Stimulated activated CD4-positive, alpha-beta T cell treated with anti-CD3 and anti-CD28 coated beads, Interleukin-4, amount 100 ng/mL, for 48 hours (primary cell): ENCODE results near the gene FOXL1.

Source experiments
- DNase-seq, 2 donors: peaks; one replicate each; pipeline ENCODE4 v3.0.0-alpha.2; 2020; ENCODE audit warnings: low read depth in 2 of 2

Gene FOXL1

DNA sequence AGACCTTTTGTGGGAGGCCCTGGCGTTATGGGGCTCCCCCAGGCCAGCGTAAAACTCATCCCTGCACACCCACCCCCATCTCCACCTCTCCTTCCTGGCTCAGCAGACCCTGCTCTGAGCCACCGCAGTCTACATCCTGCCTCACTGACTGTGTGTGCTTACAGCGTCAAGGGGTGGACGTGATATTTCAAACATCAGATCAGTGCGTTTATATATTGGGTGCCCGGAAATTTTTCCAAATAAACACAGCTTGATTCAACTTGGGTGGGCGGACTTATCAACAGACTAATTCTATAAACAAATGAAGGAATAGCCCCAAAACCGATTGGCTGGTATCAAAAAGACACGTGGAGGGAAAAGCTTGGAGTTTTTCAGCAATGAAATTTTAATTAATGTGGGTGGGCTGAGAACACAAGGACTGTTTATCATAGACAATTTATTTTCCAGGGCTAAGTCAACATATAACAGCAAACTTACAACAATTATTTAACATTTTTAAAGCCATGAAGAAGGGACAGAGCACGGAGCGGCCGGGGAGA lies at the start of gene FOXL1:
Gene FOXL1, plus strand, starts transcription at position 489 of the 539 bp plus-strand sequence. CDS start 175 bp downstream, outside the sequence.
- no peak for DNase-seq

- no peak for DNase-seq
Measured at GRCh38 chr16:86529160-86529559, 49.2 kb upstream of the FOXL1 start.

DNA sequence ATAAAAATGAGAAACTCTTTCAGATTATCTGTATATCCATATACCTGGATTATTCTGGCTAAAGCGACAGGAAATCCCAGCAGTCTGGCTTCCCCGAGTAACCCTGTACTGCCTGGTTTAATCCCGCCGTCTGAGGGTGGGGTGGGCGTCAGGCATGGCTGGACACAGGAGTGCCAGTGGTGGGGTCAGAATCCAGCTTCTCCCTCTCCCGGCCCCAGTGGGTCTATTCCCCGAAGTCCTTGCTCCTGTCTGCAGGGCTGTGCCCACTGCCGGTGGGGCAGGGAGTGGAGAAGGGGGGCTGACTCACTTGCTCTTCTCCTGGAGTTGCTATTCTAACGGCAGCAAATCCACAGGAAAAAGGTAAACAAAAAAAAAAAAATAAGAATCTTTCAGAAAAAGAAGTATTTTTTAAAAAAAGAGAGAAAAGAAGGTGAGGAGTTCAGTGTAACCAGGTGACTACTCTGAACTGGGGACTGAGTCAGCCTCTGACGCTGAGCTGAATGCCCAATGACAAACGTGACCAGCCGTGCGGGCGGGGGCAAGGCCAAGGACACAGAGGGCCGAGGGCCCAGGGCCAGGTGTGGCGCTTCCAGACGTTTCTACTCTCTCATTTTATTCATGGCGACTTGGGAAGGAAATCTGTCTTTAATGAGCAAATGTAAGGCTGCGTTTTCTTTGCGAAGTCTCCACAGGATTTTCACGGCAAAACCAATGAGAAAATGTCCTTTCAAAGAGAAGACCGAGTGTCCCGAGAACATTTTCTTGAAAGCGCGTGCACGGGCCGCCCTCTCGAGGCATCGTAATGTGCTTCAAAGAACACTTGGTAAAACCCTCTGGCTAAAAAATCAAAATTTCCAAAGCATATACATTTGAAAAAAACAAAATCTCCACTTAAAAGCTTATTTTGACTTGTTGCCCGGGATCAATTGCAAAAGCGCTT lies 47.8 kb upstream of the FOXL1 start:
- no peak for DNase-seq

- no peak for DNase-seq
Measured at GRCh38 chr16:86531191-86531545, 47.2 kb upstream of the FOXL1 start.

- DNase-seq: no peak
Measured at GRCh38 chr16:86531641-86532525, 46.5 kb upstream of the FOXL1 start.

DNA sequence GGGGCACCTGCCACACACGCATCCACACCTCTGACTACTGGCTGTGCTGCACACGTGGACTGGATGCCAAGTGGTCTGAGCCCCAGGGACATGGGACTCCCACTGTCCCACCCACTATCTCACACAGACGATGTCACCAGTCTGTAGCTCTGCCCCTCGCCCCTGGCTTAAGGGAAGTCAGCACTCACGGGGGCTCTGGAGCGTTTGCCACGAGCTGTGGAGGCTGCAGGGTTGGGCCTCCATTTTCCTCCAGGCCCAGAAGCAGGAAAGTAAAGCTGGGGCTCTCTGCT lies 45.9 kb upstream of the FOXL1 start:
- no peak for DNase-seq

DNA sequence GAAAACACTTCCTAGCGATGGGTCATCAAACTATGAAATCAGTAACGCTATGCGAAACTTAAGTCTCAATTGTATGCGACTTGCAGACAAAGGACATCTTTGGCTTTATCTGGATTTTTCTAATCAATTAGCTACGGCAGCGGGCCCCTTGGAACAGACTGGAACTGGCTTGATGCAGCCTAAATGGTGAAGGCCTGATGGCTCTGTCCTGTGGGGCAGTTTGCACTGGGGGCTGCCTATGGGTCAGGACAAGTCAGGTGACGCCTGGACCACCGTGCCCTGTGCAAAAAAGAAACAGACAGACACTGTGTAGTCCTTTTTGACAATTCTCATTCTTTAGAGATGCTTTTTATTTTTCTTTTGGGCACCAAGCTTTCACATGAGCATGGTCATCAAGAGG lies 45.3 kb upstream of the FOXL1 start:
- no peak for DNase-seq

- DNase-seq: no peak
Measured at GRCh38 chr16:86533767-86534351, 44.5 kb upstream of the FOXL1 start.

GRCh38 chr16:86534779-86535615 lies 43.4 kb upstream of the FOXL1 start:
- no peak for DNase-seq

DNA sequence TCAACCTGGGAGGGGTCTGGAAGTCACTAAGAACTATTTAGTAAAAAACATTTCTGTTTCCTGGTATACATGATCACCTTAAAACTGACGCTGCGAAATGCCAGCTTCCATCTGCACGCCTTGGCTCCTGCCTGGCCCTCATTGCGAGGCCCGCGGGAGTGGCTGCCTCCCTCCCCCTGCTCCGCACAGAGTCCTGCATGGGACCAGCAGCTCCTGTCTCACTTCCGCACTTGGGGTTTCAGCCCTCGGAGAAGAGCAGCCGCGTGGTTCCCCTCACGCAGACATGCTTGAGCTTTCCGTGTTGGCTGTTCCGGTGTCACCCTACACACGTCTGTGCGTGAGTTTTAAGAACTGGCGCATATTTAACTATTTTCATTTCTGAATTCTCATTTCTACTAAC lies 41.7 kb upstream of the FOXL1 start:
- no peak for DNase-seq

GRCh38 chr16:86537486-86537885 lies 40.9 kb upstream of the FOXL1 start:
- no peak for DNase-seq

DNA sequence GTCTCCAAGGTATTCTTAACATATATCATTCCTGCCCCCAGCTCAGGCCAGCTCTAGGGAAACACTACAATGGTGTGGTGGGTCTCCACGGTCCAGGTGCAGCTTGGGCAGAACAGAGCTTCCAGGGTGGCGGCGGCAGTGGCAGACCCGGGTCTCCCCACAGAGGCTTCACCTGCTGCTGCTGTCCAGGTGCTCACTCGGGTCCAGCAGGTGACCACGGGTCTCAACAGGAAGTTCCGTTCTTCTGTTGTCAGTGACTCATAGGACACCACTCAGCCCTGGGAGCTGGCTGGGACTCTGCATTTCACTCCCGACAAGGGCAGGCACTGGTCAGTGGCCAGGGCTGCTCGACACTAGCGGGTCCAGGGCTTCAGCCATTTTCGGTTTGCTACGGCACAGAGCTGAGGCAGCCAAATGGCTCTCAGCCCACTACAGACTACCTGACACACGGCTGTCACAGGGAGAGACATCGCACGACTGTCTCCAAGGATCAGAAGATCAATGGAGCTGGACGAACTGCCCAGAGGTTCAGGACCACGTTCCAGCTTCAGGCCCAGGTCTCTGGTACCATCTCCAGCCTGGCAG lies 40.1 kb upstream of the FOXL1 start:
- no peak for DNase-seq

DNA sequence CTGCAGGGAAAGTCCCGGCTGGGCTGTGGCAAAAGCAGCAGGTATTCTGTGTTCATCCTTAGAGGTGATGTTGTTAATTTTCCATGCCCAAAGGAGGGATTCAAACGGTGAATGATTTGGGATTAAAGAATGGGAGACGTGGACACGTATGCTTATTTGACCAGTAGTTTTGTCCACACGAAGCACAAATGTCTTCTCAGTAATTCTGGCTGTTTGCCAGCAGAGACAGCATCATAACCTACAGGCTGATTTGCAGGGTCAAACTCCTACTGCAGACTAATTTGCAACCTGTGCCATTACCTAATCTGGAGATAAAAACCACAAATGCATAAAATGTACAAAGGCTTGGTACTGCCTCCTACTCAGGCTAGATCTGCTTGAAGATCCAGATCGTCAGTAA lies 37.5 kb upstream of the FOXL1 start:
- DNase-seq: no peak

GRCh38 chr16:86541560-86541959 lies 36.8 kb upstream of the FOXL1 start:
- DNase-seq: no peak

GRCh38 chr16:86542756-86543750 lies 35.3 kb upstream of the FOXL1 start:
- DNase-seq: no peak

DNA sequence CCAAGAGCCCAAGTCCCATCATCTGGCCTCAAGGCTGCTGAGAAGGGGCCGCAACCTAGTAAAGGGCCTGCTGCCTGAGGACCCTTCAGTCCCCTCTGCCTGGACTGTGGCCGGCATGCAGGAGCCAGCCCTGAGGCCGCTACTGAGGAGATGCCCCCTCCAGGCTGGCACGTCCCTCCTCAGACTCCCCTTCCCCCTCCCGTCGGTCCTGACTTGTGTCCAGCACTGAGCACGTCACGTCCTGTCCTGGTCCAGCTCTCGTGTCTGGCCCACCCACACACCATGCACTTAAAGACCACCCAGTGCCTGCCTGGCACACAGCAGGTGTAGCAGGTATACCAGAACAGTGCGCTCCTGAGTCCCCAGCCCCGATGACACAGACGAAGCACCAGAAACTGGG lies 32.9 kb upstream of the FOXL1 start:
- no peak for DNase-seq

GRCh38 chr16:86545954-86546637 lies 32.3 kb upstream of the FOXL1 start:
- no peak for DNase-seq

DNA sequence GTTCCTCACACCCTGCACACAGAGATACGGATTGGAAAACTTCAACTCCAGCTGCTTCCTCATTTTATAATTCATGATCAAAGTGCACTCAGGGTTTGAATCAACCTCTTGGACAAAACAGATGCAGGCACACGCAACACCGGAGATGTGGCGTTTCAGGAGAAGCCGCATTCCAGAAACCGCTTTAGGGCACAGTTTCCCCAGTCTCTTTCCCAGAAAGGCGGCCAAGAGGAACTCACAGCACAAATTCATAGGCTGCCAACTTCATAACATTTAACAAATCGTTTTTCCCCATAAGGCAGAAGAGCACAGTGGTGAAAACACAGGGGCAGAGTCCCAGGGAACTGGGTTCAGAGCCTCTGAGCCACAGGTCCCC lies 31.7 kb upstream of the FOXL1 start:
- no peak for DNase-seq

- DNase-seq: no peak
Measured at GRCh38 chr16:86547286-86547685, 31.1 kb upstream of the FOXL1 start.
